Activated CD4-positive, alpha-beta T cell treated with anti-CD3 and anti-CD28 coated beads, Interleukin-2, amount 10 ng/mL, durations not matched to agents 24 days and 14 days (primary cell): ENCODE data around the gene CLK4. TPM values are rescaled to one million over a fixed set of nuclear protein-coding genes. Genes with fewer than 3 reads are reported as not detected.

Experiments used
- DNase-seq: peaks from one replicate; pipeline ENCODE4 v3.0.0; 2022
- H3K27ac Mint-ChIP-seq: one replicate; pipeline ENCODE4 v1.8.0; 2022; ENCODE audit warnings: mild to moderate bottlenecking, mixed read lengths
- H3K27me3 Mint-ChIP-seq: one replicate; pipeline ENCODE4 v1.8.0; 2022; ENCODE audit warnings: mixed read lengths
- H3K36me3 Mint-ChIP-seq: one replicate; pipeline ENCODE4 v1.8.0; 2022; ENCODE audit warnings: low read depth, mild to moderate bottlenecking, mixed read lengths
- H3K4me1 Mint-ChIP-seq: one replicate; pipeline ENCODE4 v1.8.0; 2021; ENCODE audit warnings: mixed read lengths
- H3K4me3 Mint-ChIP-seq: one replicate; pipeline ENCODE4 v1.8.0; 2022; ENCODE audit warnings: mild to moderate bottlenecking, moderate library complexity, mixed read lengths
- H3K9me3 Mint-ChIP-seq: one replicate; pipeline ENCODE4 v1.8.0; 2021; ENCODE audit warnings: mixed read lengths
- intact Hi-C: fragments of 100-400 bp; cut with micrococcal nuclease; formaldehyde crosslinking; loops from one replicate; pipeline ENCODE4 v1.15.1; 2023
- total RNA-seq: library from RNA; stranded (reverse); gene quantifications from 2 replicates; pipeline ENCODE4 v1.2.3, GENCODE V29; 2022

The CLK4 gene
- total RNA-seq, 1 donor from 2014 or later = 26.0 TPM

DNA sequence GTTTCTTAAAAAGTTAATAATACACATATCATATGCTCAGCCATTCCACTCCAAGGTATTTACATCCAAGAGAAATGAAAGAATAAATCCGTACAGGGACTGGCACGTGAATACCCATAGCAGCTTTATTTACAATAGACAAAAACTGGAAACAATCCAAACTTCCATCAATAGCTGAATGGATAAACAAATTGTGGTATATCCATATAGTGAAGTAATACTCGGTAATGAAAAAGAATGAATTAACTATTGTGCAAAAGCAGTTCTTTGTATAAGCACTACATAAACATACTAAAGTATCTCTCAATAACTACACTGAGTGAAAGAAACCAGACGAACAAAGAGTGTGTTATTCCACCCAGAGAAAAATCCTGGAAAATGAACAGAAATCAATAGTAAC lies 54.2 kb downstream of the CLK4 start:
- Mint-ChIP-seq H3K27ac (no peak overlapping the region), H3K9me3 (no peaks in the 10 kb centered on the region), H3K36me3 (no peaks in the 10 kb centered on the region), H3K27me3 (peaks cover 20% of the 10 kb centered on the region), H3K4me3 (no peak overlapping the region), H3K4me1 (no peaks in the 10 kb centered on the region)
- DNase-seq = no peak
- intact Hi-C loops = no loop called here

DNA sequence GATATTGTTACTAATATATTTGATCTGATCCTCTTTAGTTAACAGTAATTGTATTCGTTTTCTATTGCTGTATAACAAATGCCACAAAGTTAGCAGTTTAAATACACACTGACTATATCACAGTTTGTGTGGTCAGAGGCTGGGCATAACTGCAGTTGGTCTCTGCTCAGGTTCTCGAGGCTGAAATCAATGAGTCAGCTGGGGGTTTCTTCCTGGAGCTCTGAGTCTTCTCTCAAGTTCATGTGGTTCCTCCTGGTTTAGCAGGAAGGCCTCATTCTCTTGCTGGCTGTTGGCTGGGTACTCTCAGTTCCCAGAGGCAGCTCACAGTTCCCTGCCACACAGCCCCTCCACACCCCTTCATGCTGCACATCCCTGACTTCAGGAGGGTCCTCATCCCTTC lies 57.4 kb downstream of the CLK4 start:
- Mint-ChIP-seq H3K27me3 (peaks cover 12% of the 10 kb centered on the region), H3K36me3 (no peaks in the 10 kb centered on the region), H3K4me3 (no peak overlapping the region), H3K9me3 (no peaks in the 10 kb centered on the region), H3K4me1 (no peaks in the 10 kb centered on the region), H3K27ac (no peak overlapping the region)
- no peak for DNase-seq
- intact Hi-C loops = no loop called here

DNA sequence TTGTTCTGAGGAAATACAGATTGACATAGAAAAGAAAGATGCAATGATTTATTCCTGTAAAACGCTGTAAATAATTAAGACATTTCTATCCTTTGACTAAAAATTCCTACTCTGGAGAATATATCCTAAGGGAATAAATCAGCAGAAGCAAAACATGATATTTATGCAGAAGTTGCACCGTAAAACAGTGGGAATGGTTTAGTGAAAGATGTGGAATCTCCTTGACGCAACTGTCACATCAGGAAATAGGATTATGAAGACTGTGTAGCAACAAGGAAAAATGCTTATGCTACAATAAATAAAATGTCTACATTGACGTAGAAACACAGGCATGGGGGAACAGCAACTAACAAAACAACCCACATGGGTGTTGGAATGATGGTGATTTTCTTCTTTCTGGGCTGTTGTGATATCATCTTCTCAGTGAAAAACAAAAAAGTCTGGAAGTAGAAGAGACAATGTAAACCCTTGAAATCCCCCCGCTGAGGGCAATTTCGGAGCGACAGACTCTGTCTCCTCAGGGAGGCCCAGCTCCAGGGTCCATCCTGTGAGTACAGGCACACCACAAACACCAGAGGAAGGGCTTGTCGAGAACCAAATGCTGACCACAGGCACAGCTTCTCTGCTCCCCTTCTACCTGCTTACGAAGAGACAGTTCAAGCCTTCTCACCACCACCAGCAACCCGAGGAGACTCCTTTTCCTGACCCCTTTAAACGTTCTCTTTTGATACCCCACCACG lies 61.9 kb downstream of the CLK4 start:
- no peak for DNase-seq
- H3K9me3 Mint-ChIP-seq = peaks cover 3% of the 10 kb centered on the region
- peaks cover 19% of the 10 kb centered on the region for H3K27me3 Mint-ChIP-seq
- H3K27ac Mint-ChIP-seq = no peak overlapping the region
- intact Hi-C loops = no loop called here
- H3K4me3 Mint-ChIP-seq = no peak overlapping the region
- no peaks in the 10 kb centered on the region for H3K4me1 Mint-ChIP-seq
- no peaks in the 10 kb centered on the region for H3K36me3 Mint-ChIP-seq

DNA sequence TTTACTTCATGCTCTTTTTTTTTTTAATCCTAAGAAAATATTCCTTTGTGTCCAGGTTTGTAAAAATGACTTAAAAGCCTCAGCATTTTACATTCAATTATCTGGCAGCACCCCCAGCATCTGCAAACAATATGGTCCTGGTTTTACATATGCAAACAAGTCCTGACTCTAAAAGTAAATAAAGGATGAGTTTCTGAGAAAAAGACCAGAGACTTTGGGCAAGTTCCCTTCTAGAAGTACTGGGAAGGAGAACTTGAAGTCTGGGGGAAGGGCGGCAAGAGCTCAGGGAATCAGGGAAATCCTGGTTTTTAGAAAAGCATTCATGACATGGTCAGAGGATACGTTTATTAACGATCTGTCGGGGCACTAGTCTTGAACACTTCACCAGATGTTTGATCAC lies 62.5 kb downstream of the CLK4 start:
- Mint-ChIP-seq H3K9me3 (peaks cover 3% of the 10 kb centered on the region), H3K4me3 (no peak overlapping the region), H3K27ac (no peak overlapping the region), H3K4me1 (no peaks in the 10 kb centered on the region), H3K27me3 (peaks cover 19% of the 10 kb centered on the region), H3K36me3 (no peaks in the 10 kb centered on the region)
- intact Hi-C loops = no loop called here
- no peak for DNase-seq

DNA sequence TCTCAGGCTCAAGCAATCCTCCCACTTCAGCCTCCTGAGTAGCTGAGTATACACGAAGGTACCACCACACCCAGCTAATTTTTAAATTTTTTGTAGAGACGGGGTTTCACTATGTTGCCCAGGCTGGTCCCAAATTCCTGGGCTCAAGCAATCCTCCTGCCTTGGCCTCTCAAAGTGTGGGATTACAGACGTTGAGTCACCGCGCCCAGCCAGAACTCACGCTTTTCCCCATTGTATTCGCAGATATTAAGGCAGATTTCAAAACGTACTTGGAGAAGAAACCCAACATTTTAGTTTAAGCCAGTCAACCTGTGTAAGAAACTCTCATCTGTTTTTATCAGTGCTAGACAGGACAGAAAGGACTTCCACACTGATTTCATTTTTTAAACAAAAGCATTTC lies 63.2 kb downstream of the CLK4 start:
- intact Hi-C loops = no loop called here
- no peak for DNase-seq
- Mint-ChIP-seq H3K4me1 (no peaks in the 10 kb centered on the region), H3K9me3 (peaks cover 3% of the 10 kb centered on the region), H3K36me3 (no peaks in the 10 kb centered on the region), H3K27ac (no peak overlapping the region), H3K4me3 (no peak overlapping the region), H3K27me3 (peaks cover 19% of the 10 kb centered on the region)

DNA sequence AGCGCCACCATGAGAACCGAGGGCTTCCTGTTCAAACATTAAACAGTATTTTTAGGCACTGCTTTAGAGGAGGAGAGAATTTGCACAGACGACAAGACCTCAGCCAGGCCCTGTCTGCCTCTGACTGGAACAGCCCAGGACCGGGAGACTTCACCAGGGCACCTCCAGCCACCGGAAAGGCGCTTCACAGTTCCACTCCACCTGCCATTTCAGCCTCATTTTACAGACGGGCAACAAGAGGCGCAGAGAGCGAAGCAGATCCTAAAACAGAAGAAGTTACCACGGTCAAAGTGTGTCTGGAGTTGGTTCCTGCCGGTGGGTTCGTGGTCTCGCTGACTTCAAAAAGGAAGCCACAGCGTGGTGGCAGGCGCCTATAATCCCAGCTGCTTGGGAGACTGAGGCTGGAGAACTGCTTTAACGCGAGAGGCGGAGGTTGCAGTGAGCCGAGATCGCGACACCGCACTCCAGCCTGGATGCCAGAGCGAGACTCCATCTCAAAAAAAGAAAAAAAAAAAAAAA lies 65.0 kb downstream of the CLK4 start:
- H3K27ac Mint-ChIP-seq = no peak overlapping the region
- intact Hi-C loops = no loop called here
- peaks cover 19% of the 10 kb centered on the region for H3K27me3 Mint-ChIP-seq
- H3K9me3 Mint-ChIP-seq = peaks cover 3% of the 10 kb centered on the region
- H3K4me3 Mint-ChIP-seq = no peak overlapping the region
- no peaks in the 10 kb centered on the region for H3K36me3 Mint-ChIP-seq
- DNase-seq = no peak
- no peaks in the 10 kb centered on the region for H3K4me1 Mint-ChIP-seq

DNA sequence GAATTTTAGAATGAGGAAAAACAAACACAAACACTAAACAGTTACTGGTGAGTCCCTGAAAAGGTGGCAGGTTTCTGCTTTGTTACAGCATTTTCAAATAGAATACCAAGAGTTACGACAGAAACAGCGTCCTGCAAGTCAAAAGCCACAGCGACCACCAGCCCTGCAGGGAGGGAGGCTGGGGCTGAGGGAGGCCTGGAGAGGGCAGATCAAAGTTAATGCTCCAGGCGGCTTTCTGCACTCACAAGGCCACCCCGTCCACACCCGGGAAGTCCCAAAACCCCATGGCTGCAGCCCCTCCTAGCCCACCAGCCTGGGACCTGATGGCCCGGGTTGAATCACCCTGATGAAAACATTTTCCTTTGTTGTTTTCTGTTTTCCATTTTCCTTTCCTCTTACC lies 65.9 kb downstream of the CLK4 start:
- Mint-ChIP-seq H3K4me3 (no peak overlapping the region), H3K36me3 (no peaks in the 10 kb centered on the region), H3K4me1 (no peaks in the 10 kb centered on the region), H3K27ac (no peak overlapping the region), H3K9me3 (peaks cover 3% of the 10 kb centered on the region), H3K27me3 (peaks cover 19% of the 10 kb centered on the region)
- DNase-seq = no peak
- intact Hi-C loops = no loop called here

DNA sequence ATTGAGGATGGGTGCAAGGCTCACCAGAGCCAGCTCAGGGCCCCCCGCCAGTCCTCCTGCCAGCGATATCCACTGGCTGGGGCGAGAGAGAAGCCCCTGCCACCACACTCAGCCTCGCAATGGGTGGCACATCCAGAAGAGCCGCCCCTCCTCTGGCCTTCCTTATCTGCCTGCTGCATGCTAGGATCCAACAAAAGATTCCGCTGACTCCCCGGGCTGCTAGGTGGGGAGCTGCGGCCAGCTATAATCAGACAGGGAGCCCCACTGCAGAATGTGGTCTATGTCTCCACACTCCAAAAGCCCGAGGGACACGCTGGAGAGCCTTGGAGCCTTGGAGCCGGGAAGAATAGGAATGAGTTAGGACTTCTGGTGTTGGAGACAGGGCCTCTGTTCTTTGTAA lies 69.4 kb downstream of the CLK4 start:
- no peak for DNase-seq
- no peak overlapping the region for H3K4me3 Mint-ChIP-seq
- intact Hi-C loops = no loop called here
- peaks cover 2% of the 10 kb centered on the region for H3K27me3 Mint-ChIP-seq
- peaks cover 3% of the 10 kb centered on the region for H3K9me3 Mint-ChIP-seq
- no peaks in the 10 kb centered on the region for H3K4me1 Mint-ChIP-seq
- H3K27ac Mint-ChIP-seq = no peak overlapping the region
- no peaks in the 10 kb centered on the region for H3K36me3 Mint-ChIP-seq

DNA sequence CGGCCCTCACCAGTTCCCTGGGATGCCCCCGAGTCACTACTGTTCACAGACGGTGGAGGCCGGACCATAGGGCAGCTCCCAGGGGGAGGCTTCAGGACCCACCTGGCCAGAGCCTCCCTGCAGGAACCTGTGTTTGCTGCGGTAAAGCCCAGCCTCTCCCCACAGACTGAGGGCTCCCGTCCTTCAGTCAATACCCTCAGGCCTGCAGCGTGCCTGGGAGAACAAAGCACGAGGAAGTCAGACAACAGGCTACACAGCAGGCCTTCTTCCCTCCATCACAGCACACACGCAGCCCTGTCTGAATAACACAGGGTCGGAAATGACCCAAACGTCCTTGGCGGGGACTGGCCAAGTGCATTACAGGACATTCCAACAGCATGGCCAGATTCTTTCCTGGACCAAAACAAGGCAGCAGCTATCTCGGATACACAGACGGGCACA lies 71.1 kb downstream of the CLK4 start:
- Mint-ChIP-seq H3K9me3 (no peaks in the 10 kb centered on the region), H3K4me1 (no peaks in the 10 kb centered on the region), H3K4me3 (no peak overlapping the region), H3K27me3 (no peaks in the 10 kb centered on the region), H3K36me3 (no peaks in the 10 kb centered on the region), H3K27ac (no peak overlapping the region)
- intact Hi-C loops = no loop called here
- no peak for DNase-seq

DNA sequence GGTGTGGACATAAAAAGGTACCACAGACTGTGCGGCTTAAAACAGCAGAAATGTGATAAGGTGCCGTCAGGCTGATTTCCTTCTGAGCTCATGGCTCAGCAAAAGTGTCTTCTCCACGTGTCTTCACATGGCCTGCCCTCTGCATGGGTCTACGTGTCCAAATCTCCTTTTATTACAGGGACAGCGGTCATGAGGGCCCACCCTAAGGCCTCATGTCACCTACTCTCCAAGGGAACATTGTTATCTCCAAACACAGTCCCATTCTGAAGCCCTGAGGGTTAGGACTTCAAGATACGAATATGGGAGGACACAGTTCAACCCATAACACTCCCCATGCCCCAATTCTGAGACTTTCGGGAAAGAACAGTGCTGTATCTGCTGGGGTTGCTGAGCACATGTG lies 71.8 kb downstream of the CLK4 start:
- Mint-ChIP-seq H3K9me3 (no peaks in the 10 kb centered on the region), H3K4me1 (no peaks in the 10 kb centered on the region), H3K36me3 (no peaks in the 10 kb centered on the region), H3K4me3 (no peak overlapping the region), H3K27me3 (no peaks in the 10 kb centered on the region), H3K27ac (no peak overlapping the region)
- intact Hi-C loops = no loop called here
- no peak for DNase-seq

DNA sequence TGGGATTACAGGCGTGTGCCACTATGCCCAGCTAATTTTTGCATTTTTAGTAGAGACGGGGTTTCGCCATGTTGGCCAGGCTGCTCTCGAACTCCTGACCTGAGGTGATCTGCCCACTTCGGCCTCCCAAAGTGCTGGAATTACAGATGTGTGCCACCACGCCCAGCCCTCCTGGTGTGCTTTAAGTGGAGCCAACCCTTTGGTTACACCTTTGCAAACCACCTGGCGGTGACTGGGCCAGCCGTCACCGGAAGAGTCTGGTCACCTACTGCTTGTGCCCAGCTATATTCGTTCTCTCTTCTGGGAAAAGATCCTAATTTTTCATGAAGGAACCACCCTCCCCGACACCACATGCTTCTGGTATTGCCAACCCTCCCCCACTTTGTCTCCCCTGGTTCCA lies 72.5 kb downstream of the CLK4 start:
- DNase-seq = no peak
- no peak overlapping the region for H3K4me3 Mint-ChIP-seq
- no peak overlapping the region for H3K27ac Mint-ChIP-seq
- H3K4me1 Mint-ChIP-seq = no peaks in the 10 kb centered on the region
- H3K27me3 Mint-ChIP-seq = no peaks in the 10 kb centered on the region
- H3K36me3 Mint-ChIP-seq = no peaks in the 10 kb centered on the region
- no peaks in the 10 kb centered on the region for H3K9me3 Mint-ChIP-seq
- intact Hi-C loops = loop anchor here (5.0 kb wide), 1 partner anchor 317 kb away; no protein-coding TSS in a partner anchor

DNA sequence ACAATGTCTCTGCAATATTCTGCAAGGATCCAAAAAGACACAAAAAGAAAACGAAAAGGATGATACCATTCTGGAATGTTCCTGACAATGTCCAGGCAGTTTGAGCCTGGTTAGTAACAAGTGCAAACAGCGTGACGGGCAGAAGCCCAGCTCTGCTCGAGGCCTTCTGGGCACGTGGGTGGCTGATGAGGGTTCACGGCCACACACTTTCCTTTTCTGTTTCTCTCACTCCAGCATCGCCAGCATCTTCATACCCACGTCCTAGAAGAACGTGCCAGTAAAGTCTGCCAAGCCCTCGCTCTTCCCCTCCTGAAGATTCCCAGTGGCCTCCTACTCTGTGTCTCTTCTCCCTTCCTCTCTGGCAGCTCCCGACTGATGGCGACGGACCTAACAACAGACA lies 73.3 kb downstream of the CLK4 start:
- H3K36me3 Mint-ChIP-seq = no peaks in the 10 kb centered on the region
- no peak overlapping the region for H3K27ac Mint-ChIP-seq
- no peak overlapping the region for H3K4me3 Mint-ChIP-seq
- no peaks in the 10 kb centered on the region for H3K27me3 Mint-ChIP-seq
- H3K4me1 Mint-ChIP-seq = no peaks in the 10 kb centered on the region
- DNase-seq = no peak
- H3K9me3 Mint-ChIP-seq = no peaks in the 10 kb centered on the region
- intact Hi-C loops = loop anchor here (5.0 kb wide), 1 partner anchor 316 kb away; no protein-coding TSS in a partner anchor
